Measurements from ENCODE around the gene ACOT12. TPM values are rescaled to one million over a fixed set of nuclear protein-coding genes. Genes with fewer than 3 reads are reported as not detected.
A peak's percentile ranks its signal among the peaks of the same experiment; 100 is the strongest.
"Not testable (repeated sequence)": the region's sequence is repeated elsewhere in the genome, so short reads cannot be mapped to it uniquely, and the experiment has no call there.

ACOT12 gene
- total RNA-seq, 1 donor from 2014 or later = 2.8 TPM

DNA sequence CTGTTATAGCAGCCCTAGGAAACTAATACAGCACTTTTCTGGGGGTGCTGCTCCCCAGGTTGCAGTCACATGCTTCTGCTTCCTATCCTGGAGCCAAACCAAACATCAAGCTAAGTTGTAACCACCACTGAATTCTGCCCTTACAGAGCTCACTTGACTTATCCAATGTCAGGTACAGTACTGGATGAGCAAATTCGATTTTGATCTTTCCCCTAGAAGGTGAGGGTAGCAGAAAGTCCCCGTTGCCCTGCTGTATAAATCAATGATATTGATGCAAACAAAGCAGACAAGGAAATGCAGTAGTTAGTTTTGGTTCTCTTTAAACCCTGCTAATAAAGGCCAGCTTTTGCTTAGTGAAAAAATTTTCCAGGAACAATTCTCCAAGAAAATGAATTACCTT lies 56.1 kb downstream of the ACOT12 start:
- DNase-seq = no peak

DNA sequence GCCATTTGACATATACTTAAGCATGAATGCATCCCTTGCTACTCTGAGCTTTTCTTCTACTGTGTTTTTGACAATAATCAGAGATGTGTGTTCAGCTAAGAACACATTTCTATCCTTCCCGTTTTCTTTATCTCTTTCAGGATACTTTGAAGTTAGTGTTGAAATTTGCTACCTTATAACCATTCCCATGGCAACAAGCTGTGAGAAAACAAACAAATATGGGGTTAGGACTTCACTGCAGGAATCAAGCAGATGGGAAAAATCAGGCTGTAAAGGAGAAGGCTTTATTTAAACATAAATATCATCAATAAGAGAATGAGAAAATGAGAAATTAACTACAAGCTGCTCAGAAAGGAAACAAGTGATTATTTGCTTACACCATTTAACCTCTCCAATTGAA lies 57.4 kb downstream of the ACOT12 start:
- DNase-seq = no peak

DNA sequence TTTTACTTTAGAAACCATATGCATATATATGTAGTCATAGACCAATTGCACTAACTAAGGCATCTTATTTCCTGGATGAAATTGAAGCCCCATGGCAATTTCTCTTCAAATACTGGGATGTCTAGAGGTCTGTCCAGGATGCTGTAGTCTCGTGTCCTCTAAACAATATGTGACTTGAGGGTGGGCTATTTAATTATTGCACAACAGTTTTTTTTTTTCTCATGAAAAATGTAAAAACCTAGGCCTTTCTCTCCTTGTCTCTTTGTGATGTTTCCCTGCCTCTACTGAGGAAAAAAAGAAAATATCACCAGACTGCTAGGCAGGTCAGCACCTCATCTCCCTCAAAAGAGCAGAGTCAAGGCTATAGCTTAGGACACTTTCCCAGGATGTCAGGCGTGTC lies 58.0 kb downstream of the ACOT12 start:
- DNase-seq = no peak

DNA sequence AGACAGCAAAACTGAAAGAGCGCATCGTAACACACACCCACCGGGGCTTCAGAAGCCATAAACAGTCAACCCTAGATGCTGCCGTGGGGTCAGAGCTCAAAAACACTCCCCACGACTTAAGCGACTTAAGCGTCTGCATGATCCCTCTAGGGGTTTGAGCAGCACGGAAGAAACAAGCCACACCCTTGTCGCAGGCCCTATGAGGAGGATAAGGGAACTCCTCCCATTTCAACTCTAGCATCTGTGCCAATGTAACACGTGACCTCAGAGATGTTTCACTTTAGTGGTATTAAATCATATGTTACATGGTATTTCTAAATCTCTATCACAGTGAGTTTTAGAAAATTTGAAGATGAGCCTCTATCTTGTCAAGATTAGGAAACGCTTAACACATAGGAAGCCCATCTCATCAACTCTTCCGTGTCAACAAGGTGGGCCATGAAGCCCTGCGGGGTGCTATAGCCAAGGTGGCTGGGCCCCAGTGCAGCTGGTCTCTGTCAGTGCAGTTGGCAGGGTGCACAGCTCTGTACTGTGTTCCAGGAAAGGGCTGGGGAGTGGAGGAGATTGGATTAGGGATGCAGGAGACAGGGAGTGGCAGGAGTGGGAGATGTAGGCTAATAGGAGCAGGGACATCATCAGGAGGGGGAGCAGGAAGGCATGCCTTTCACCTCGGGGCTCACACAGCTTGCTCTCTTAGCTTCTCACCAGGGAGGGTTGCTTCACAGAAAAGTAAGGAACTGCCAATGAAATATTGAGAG lies 59.5 kb downstream of the ACOT12 start:
- DNase-seq = no peak

DNA sequence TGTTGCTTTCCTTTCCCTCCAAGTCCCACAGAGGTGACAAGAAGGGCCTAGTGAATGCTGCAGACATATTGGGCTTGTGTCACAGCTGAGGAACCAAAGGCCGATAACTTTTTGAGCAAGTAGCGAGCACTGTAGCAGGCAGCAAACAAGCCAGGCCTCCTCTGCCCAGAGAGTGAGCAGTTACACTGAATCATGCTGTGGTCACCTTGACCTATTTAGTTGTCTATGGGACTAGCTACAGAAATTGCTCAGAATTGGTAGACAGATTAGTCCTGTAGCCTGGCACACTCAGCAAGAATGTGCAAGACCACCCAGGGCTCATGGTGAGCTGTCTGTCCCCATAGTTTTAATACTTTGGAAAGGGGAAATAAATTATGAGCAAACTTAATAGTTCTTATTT lies 67.4 kb downstream of the ACOT12 start:
- no peak for DNase-seq

DNA sequence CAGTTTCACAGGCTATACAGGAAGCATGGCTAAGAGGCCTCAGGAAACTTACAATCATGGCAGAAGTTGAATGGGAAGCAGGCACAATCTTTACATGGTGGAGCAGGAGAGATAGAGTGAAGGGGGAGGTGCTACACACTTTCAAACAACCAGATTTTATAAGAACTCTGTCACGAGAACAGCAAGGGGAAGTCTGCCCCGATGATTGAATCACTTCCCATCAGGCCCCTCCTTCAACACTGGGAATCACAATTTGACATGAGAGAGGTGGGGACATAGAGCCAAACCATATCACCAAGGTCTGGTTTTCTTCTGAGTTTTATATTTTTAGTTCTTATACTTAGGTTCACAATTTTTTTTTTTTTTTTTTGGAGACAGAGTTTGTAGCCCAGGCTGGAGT lies 76.4 kb downstream of the ACOT12 start:
- no peak for DNase-seq

DNA sequence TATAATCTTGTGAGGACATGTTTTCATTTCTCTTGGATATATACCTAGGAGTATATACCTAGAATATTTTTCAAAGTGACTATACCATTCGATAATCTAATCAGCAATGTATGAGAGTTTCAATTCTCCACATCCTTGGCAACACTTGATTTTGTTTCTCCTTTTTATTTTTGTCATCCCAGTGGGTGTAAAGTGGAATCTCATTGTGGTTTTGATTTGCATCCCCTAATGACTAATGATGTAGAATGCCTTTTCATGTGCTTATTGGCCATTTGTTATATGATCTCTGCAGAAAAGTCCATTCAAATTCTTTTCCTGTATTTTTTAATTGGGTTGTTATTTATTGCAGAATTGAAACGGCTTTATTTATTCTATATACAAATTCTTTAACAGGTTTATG lies 77.4 kb downstream of the ACOT12 start:
- DNase-seq = no peak

DNA sequence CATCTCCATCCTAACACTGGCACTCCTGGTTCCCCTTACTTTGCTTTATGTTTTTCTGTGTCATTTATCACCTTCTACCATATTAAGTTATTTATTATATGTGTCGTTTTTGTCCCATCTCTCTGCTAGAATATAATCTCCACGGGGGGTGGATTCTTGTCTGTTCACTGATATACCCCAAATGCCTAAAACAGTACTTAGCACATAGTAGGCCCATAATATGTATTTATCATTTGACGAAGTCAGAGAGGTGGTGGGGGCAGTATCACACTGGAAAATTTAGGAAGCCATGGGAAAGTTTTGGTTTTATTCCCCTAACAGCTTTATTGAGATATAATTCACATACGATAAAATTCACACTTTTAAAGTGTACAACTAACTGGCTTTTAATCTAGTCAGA lies 78.1 kb downstream of the ACOT12 start:
- DNase-seq = no peak

DNA sequence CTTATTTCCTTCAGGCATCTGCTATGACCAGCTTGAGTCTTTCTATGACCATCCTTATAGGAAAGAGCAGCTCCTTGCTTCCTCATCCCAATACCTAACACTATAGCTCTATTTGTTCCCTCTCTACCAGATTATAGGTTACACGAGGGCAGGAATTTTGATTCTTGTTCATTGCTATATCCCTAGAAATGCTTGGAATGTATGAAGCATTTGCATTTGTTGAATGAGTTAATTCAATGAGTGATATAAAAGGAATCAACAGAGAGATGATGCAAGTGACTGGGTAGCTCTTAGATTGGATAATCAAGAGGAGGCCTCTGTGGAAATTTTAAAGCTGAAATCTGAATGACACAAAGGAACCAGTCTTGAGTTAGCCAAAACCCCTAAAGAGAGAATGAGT lies 78.6 kb downstream of the ACOT12 start:
- no peak for DNase-seq

DNA sequence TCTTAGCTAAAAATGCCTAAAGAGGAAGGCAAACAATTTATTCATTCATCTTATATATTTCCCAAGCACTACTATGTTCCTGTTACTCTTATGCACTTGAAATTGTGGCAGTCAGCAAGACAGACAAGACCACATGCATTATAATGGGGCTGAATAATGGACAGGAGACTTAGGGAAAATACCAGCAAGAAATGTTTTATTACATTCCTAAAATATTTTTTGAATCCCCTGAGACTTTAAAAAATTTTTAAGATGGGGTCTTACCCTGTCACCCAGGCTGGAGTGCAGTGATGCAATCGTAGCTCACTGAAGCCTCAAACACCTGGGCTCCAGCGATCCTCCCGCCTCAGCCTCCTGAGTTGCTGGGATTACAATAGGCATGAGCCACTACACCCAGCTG lies 79.4 kb downstream of the ACOT12 start:
- DNase-seq = no peak

DNA sequence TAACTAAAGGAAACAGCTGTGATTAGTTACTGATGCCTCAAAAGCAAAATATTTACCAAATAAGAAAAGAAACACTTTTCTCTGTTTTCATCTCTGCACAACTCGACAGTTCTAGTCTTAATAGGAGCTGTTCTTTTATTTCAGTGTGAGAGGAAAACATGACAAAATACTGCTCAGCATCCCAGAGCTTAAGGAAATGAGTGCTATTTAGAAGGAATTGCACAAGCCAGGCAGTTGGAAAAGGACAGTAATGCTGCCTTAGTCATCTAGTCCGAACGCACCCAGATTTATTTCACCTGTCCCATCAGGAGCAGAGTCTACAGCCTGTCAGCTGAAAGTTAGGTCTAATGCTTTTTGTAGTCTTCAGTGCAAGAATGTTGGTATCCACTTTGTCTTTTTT lies 80.2 kb downstream of the ACOT12 start:
- DNase-seq = no peak

DNA sequence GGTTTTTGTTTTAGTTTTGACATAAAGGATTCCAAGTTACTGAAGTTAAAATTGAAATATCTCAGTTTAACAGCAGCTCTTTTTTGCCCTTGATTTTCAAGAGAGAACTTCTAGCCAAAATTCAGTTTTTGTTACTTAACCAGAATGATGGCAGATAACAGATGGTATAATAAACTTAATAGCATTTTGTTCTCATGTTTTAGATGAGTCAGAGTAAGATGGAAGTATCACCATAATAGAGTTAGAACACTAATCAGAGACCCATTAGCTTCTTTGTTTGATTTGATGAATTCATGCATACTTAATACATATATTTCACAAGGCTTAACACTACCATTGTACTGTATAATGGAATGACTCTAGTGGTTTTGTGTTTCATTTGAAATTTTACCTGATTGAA lies 80.7 kb downstream of the ACOT12 start:
- no peak for DNase-seq

DNA sequence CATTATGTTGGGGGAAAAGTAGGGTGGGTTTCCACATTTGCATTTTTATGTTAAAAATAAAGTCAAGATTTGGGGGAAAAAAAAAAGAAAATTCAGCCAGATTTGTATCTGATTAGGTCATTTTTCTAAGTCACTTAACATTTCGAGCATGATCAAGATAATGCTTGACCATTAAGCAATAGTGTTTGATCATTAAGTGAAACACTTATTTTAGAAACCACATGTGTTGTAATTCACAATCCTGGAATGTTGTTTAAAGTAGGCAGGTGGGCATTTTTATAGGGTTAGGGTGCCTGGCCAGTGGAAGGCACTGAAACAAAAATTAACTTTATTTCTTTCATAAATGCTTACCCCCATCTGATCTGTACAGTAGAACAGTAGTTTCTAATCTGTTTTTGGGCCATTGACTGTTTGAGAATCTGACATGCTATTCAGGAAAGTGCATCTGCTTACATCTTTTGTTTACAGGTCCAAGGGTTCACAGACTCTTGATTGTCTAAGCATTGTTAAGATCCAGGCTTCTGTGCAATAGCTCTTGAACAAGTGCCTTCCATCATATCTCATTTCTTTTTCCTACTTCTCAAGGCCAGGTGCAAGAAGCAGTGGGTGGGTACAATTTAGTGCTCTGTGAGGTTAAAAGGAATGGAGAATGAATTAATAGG lies 83.4 kb downstream of the ACOT12 start:
- DNase-seq = no peak

DNA sequence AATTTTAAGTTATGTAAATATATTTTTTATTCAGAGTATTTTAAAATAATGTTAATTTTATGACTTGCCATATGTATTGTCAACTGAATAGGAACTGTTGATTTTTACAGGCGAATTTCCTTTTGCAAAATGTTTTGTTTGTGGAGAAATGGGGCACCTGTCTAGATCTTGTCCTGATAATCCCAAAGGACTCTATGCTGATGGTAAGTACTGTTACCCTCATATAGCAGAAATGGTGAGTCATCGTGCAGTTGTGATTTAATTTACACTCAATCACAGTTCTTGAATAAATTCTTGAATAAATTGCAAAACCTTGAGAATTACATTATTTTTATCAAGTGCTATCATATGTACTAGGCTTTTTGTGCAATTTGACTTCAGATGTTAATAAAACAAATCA lies 85.1 kb downstream of the ACOT12 start:
- DNase-seq = no peak

DNA sequence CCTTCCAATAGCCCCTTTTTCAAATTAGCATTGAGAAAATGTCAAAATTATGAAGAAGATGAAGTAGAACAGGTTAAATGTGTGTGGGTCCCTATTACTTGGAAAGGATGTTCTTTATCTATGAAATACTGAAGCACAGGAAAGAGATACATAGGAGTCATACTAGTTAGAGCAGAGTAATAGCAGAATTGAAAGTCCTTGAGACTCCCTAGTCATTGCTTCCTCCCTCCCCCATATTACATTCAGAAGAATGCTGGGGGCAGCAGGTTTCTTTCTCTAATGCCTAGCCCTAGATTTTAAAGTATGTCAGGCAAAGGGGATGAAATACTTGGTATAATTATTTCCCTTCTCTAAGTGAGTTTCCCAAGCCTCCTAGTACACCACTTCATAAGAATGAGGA lies 88.1 kb downstream of the ACOT12 start:
- no peak for DNase-seq

DNA sequence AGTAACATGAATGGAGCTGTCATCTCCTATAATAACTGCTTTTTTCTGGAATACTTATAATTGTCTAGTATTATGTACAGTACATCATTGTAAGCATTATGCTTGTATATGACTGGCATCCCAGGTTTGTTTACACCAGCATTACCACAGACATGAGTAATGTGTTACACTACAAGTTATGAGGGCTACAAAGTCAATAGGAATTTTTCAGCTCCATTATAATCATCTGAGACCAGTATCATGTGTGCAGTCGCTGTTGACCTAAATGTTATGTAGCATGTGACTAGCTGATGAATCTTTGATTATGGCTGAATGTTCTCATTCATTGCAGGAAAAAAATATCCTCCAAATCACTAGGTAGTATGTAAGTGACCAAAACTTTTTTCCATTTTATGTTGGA lies 90.4 kb downstream of the ACOT12 start:
- DNase-seq = no peak

DNA sequence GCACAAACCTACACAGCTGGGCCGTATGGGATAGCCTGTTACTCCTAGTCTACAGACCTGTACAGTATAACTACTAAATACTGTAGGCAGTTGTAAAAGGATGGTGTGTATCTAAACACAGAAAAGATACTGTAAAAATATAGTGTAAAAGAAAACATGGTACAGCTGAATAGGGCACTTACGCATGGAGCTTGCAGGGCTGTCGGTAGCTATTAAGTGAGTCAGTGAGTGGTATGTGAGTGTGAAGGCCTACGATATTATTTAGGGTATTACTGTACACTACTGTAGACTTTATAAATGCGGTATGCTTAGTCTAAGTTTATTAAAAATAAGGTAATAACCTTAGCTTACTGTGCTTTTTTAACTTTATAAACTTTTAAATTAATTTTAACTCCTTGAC lies 91.3 kb downstream of the ACOT12 start:
- DNase-seq = no peak

DNA sequence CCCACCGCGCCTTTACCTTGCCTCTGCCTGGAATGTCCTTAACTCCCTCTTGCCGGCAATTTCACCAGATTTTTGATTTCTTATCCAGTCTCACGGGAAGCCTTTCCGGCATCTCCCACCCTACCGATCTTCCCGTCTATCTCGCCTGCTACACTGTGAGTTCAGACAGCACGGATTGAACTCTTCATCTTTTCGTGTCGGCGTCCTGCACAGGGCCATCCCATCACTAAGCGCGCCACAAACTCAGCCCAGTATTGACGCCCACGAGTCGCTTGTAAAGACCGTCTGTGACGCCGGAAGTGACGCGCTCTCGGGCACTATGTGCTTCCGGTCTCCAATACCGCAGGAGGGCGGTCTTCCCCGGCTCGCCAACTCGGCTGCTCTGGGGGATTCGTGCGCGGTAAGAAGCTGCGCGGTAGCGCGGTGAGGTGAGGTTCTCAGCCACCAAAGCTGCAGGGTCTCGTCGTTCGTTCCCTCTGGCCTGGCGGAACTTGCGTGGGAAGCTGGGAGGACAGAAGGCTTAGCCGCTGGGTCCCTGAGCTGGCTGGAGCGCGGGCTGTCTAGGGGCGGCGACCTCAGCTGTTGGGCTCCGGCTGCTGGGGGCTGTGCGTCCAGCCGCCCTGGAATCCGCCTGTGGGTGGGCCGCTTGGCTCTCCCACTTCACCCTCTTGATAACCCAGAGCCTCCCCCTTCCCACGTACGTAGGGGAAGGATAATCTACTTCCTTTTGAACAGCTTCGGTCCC lies 92.5 kb downstream of the ACOT12 start, which contains the start of gene ZCCHC9:
ZCCHC9 (plus strand) TSS at position 317 of the 745 bp plus-strand sequence. CDS start 3,171 bp downstream, outside the sequence.
- DNase-seq = peak; percentile 90

DNA sequence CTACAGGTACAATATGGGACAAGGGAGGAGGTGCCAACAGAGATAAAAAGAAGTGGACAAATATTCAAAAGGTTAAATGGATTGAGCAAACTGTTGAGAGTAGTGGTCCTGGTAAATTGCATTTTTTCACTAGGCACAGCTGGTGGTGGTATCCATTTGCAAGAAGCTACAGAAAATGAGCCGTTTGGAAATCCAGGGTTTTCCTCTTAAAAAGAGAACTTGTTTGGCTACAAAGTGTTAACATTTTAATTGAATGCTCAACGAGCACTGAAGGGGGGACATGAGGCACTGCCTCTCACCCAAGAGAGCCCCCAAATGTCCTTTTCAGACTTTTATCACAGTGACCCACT lies 93.0 kb downstream of the ACOT12 start:
- no peak for DNase-seq

DNA sequence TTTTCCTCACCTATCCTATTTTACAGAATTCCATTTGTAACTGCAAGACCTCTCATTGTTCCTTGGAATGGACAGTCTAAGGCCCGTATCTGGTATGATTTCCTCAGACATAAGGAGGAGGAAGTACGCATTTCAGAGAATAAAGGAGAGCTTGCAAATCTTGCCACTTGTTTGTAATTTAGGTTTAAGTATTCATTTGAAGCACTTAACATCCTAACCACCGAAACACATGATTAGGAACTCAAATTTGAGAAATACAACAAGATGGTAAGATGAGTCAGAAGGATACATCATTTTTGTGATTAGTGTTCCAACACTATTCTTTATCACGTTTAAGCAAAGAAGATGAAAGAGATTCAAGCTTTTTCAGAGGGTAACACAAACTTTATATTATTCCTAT lies 96.4 kb downstream of the ACOT12 start:
- DNase-seq = no peak

DNA sequence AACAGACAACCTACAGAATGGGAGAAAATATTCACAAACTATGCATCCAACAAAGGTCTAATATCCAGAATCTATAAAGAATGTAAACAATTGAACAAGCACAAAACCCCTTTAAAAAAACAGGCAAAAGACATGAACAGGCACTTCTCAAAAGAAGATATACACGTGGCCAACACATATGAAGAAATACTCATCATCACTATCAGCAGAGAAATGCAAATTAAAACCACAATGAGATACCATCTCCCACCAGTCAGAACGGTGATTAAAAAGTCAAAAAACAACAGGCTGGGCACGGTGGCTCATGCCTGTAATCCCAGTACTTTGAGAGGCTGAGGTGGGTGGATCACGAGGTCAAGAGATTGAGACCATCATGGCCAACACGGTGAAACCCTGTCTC lies 99.9 kb downstream of the ACOT12 start:
- DNase-seq = not testable (repeated sequence)

DNA sequence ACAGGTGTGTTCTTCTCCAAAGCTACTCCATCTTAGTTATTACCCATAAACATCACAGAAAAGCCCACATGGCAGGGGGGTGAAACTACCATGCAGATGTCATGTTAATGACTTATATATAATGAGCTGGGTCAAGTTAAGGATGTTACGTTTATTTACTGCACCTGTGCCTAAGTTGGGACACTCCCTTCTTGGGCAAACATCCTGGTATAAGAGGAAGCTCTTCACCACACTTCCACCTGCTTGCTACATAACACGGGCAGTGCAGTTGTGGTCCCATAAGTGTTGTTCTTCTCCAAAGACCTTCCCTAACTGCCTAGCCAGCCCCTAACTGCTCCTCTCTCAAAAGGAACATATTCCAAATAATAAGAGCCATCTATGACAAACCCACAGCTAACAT lies 101.8 kb downstream of the ACOT12 start:
- DNase-seq = no peak

DNA sequence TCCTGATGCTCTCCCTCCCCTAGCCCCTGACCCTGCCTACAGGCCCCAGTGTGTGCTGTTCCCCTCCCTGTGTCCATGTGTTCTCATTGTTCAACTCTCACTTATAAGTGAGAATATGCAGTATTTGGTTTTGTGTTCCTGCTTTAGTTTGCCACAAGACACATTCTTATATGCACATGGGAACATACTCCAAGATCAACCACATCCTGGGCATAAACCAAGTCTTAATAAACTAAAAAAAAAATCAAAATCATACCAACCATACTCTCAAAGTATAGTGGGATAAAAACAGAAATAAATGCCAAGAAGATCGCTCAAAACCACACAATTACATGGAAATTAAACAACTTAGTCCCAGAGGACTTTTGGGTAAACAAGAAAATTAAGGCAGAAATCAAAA lies 103.8 kb downstream of the ACOT12 start:
- DNase-seq = no peak

DNA sequence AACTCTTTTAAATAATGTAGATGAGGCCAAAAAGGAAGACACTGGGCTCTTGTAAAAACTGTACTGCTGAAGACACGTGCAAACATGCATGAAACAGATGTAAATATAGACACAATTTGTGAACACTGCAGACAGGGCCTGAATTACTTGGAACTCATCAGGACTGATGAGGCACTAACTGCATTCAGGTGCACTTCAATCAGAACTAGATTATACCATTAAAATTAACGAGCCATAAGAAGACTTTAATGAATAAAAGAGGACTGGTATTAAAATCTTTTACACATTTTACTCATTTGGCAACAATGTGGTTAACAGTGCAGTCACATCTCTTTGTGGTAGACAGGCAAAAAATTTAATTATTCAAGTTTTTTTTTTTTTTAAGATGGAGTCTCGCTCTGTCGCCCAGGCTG lies 105.9 kb downstream of the ACOT12 start:
- no peak for DNase-seq

Measured in occipital lobe (tissue), 2 donors.